Measurements from ENCODE around the gene ATP11A.

The ATP11A gene

GRCh38 chr13:112764028-112764427 is 74.2 kb downstream of the ATP11A start:
- DNase-seq, result no peak

- DNase-seq, result no peak
Observed at GRCh38 chr13:112764864-112765561, 75.2 kb downstream of the ATP11A start.

- no peak for DNase-seq
Observed at GRCh38 chr13:112765731-112766130, 75.9 kb downstream of the ATP11A start.

- DNase-seq, result no peak
Observed at GRCh38 chr13:112766336-112766735, 76.5 kb downstream of the ATP11A start.

GRCh38 chr13:112767506-112768471 is 78.0 kb downstream of the ATP11A start:
- no peak for DNase-seq

GRCh38 chr13:112768795-112769481 is 79.1 kb downstream of the ATP11A start:
- no peak for DNase-seq

GRCh38 chr13:112769615-112770014 is 79.8 kb downstream of the ATP11A start:
- no peak for DNase-seq

- no peak for DNase-seq
Observed at GRCh38 chr13:112770504-112770903, 80.7 kb downstream of the ATP11A start.

- no peak for DNase-seq
Observed at GRCh38 chr13:112771139-112771876, 81.5 kb downstream of the ATP11A start.

- DNase-seq, result no peak
Observed at GRCh38 chr13:112771877-112772538, 82.2 kb downstream of the ATP11A start.

- no peak for DNase-seq
Observed at GRCh38 chr13:112772539-112772909, 82.7 kb downstream of the ATP11A start.

GRCh38 chr13:112772929-112773328 is 83.1 kb downstream of the ATP11A start:
- DNase-seq, result no peak

GRCh38 chr13:112773601-112774447 is 84.0 kb downstream of the ATP11A start:
- no peak for DNase-seq

GRCh38 chr13:112774448-112774792 is 84.6 kb downstream of the ATP11A start:
- DNase-seq, result no peak

GRCh38 chr13:112774829-112775565 is 85.2 kb downstream of the ATP11A start:
- DNase-seq, result no peak

- DNase-seq, result no peak
Observed at GRCh38 chr13:112775791-112776279, 86.0 kb downstream of the ATP11A start.

- DNase-seq, result no peak
Observed at GRCh38 chr13:112776354-112776753, 86.5 kb downstream of the ATP11A start.

GRCh38 chr13:112776971-112777370 is 87.1 kb downstream of the ATP11A start:
- no peak for DNase-seq

- DNase-seq, result no peak
Observed at GRCh38 chr13:112777637-112778406, 88.0 kb downstream of the ATP11A start.
